Measurements from ENCODE around the gene EGLN3. TPM values are rescaled to one million over a fixed set of nuclear protein-coding genes. Genes with fewer than 3 reads are reported as not detected.

EGLN3 gene
- total RNA-seq, 2 experiments from 2014 or later, result 12.8 to 14.4 TPM

DNA sequence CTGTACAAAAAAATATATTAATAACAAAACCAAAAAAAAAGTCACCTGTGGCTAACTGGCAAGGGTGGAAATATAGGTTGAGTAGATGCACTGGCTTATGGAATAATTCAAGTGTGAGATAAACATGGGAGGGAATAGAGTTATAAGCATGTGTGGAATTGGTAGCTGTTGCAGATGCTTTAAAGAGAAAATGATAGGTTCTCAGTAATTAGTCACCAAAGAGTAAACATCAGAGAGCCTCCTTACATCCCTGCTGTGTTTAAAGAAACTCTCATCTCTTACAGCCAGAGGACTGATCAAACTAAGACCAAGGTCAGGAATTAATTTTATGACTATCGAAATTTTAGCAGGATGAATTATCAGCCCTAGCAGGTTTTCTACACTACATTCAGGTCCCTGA, 70.5 kb downstream of the EGLN3 start:
- Mint-ChIP-seq H3K27me3 (peaks cover 2% of the 10 kb centered on the region), H3K4me1 (peaks cover 5% of the 10 kb centered on the region), H3K4me3 (no peak overlapping the region), H3K9me3 (peaks cover 39% of the 10 kb centered on the region), H3K36me3 (peaks cover 10% of the 10 kb centered on the region), H3K27ac (no peak overlapping the region)
- POLR2A ChIA-PET, result no interaction called here
- no peak for ATAC-seq (ENCODE audit: low read depth)
- no peak for DNase-seq

DNA sequence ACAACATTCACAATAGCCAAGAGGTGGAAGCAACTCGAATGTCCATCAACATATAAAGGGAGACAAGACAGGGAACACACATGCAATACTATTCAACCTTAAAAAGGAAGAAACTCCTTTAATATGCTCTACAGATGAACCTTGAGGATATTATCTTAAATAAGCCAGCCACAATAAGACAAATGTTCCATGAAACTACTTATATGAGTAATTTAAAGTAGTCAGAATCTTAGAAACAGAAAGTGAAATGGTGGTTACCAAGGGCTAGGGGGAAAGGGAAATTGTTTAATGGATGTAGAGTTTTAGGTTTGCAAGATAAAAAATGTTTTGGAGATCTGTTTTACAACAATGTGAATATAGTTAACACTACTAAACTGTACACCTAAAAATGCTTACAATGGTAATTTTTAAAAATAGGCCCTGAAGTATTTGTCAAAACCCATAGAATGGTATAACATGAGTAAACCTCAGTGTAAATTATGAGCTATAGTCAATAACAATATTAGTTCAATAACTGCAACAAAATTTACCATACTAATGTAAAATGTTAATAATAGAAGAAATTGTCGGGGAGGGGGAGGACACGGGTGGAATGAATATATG, 71.1 kb downstream of the EGLN3 start:
- no peak for ATAC-seq (ENCODE audit: low read depth)
- Mint-ChIP-seq H3K36me3 (peaks cover 10% of the 10 kb centered on the region), H3K27me3 (peaks cover 2% of the 10 kb centered on the region), H3K9me3 (peaks cover 39% of the 10 kb centered on the region), H3K4me3 (no peak overlapping the region), H3K4me1 (peaks cover 5% of the 10 kb centered on the region), H3K27ac (no peak overlapping the region)
- POLR2A ChIA-PET, result no interaction called here
- no peak for DNase-seq

DNA sequence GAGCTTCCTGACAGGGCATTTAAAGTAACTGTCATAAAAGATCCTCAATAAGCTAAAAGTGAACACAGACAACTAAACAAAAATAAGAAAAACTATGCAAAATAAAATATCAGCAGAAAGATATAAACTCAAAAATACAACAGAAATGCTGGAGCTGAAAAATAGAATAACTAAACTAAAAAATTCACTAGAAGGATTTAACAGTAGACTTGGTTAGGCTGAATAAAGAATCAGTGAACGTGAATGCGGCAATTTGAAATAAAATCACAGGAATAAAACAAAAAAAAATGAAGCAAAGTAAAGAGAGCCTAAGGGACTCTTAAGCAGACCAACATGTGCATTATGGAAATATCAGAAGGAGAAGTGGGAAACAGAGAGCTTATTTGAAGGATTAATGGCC, 74.6 kb downstream of the EGLN3 start:
- Mint-ChIP-seq H3K9me3 (peaks cover 37% of the 10 kb centered on the region), H3K4me1 (peaks cover 5% of the 10 kb centered on the region), H3K36me3 (peaks cover 8% of the 10 kb centered on the region), H3K4me3 (no peak overlapping the region), H3K27me3 (peaks cover 2% of the 10 kb centered on the region), H3K27ac (no peak overlapping the region)
- no peak for DNase-seq
- POLR2A ChIA-PET, result no interaction called here
- no peak for ATAC-seq (ENCODE audit: low read depth)
